HUES6 (cell line): ENCODE results near the gene TMEM170B.

Experiments used
- H3K27ac ChIP-seq: 2 replicates; pipeline ENCODE4 v1.7.0; 2013; ENCODE audit warnings: low read depth, mild to moderate bottlenecking, low read length, inconsistent platforms
- H3K27me3 ChIP-seq: 2 replicates; pipeline ENCODE4 v1.6.1; 2013; ENCODE audit warnings: low read length; ENCODE audit not compliant: control insufficient read depth, insufficient read depth
- H3K36me3 ChIP-seq: 2 replicates; pipeline ENCODE4 v1.6.1; 2013; ENCODE audit warnings: low read length; ENCODE audit not compliant: control insufficient read depth, insufficient read depth
- H3K4me1 ChIP-seq: 2 replicates; pipeline ENCODE4 v1.6.1; 2013; ENCODE audit warnings: low read length; ENCODE audit not compliant: control insufficient read depth, insufficient read depth
- H3K4me3 ChIP-seq: 2 replicates; pipeline ENCODE4 v1.5.1; 2013; ENCODE audit warnings: low read depth, low read length
- H3K9ac ChIP-seq: one replicate; pipeline ENCODE4 v1.6.1; 2013; ENCODE audit warnings: mild to moderate bottlenecking, low read length
- H3K9me3 ChIP-seq: 2 replicates; pipeline ENCODE4 v1.6.1; 2013; ENCODE audit warnings: low read depth, low read length; ENCODE audit not compliant: control insufficient read depth, insufficient read depth

The TMEM170B gene

GRCh38 chr6:11606332-11606731 is 68.8 kb downstream of the TMEM170B start:
- no peak overlapping the region for H3K27ac ChIP-seq
- H3K4me1 ChIP-seq: peaks cover 25% of the 10 kb centered on the region
- no peak overlapping the region for H3K4me3 ChIP-seq

GRCh38 chr6:11607383-11607782 is 69.8 kb downstream of the TMEM170B start:
- H3K4me1 ChIP-seq: peaks cover 16% of the 10 kb centered on the region
- H3K27me3 ChIP-seq: no peaks in the 10 kb centered on the region
- H3K9ac ChIP-seq: no peak overlapping the region
- H3K36me3 ChIP-seq: no peaks in the 10 kb centered on the region
- no peaks in the 10 kb centered on the region for H3K9me3 ChIP-seq
- H3K4me3 ChIP-seq: no peak overlapping the region
- H3K27ac ChIP-seq: no peak overlapping the region

More at GRCh38 chr6:11606332-11606731, 68.8 kb downstream of the TMEM170B start:
- H3K36me3 ChIP-seq: no peaks in the 10 kb centered on the region
- no peaks in the 10 kb centered on the region for H3K9me3 ChIP-seq
- H3K27me3 ChIP-seq: no peaks in the 10 kb centered on the region
- no peak overlapping the region for H3K9ac ChIP-seq

- H3K27ac ChIP-seq: peak overlapping the region; percentile 51; the same call in 1 of the 2 replicates
- no peak overlapping the region for H3K9ac ChIP-seq
- H3K36me3 ChIP-seq: no peaks in the 10 kb centered on the region
- no peaks in the 10 kb centered on the region for H3K27me3 ChIP-seq
- no peaks in the 10 kb centered on the region for H3K9me3 ChIP-seq
- no peak overlapping the region for H3K4me3 ChIP-seq
- H3K4me1 ChIP-seq: peaks cover 12% of the 10 kb centered on the region; the same call in 1 of the 2 replicates
Measured at GRCh38 chr6:11608600-11609323, 71.2 kb downstream of the TMEM170B start.

- Histone ChIP-seq H3K27ac (peak overlapping the region; percentile 51; the same call in 1 of the 2 replicates), H3K4me3 (no peak overlapping the region), H3K9ac (peak overlapping the region; percentile 9)
Measured at GRCh38 chr6:11609324-11610071, 71.9 kb downstream of the TMEM170B start.

GRCh38 chr6:11613336-11613735 is 75.8 kb downstream of the TMEM170B start:
- Histone ChIP-seq H3K27ac (no peak overlapping the region), H3K27me3 (no peaks in the 10 kb centered on the region), H3K4me1 (peaks cover 12% of the 10 kb centered on the region; the same call in 1 of the 2 replicates), H3K9ac (no peak overlapping the region), H3K4me3 (no peak overlapping the region), H3K36me3 (no peaks in the 10 kb centered on the region), H3K9me3 (no peaks in the 10 kb centered on the region)

More at GRCh38 chr6:11609324-11610071, 71.9 kb downstream of the TMEM170B start:
- H3K9me3 ChIP-seq: no peaks in the 10 kb centered on the region
- peaks cover 12% of the 10 kb centered on the region; the same call in 1 of the 2 replicates for H3K4me1 ChIP-seq
- no peaks in the 10 kb centered on the region for H3K36me3 ChIP-seq
- no peaks in the 10 kb centered on the region for H3K27me3 ChIP-seq

GRCh38 chr6:11613858-11614257 is 76.3 kb downstream of the TMEM170B start:
- H3K9ac ChIP-seq: no peak overlapping the region
- H3K4me1 ChIP-seq: peaks cover 10% of the 10 kb centered on the region; the same call in 1 of the 2 replicates
- no peaks in the 10 kb centered on the region for H3K36me3 ChIP-seq
- no peak overlapping the region for H3K27ac ChIP-seq
- no peaks in the 10 kb centered on the region for H3K9me3 ChIP-seq
- H3K27me3 ChIP-seq: no peaks in the 10 kb centered on the region
- no peak overlapping the region for H3K4me3 ChIP-seq

- H3K4me1 ChIP-seq: peaks cover 2% of the 10 kb centered on the region; the same call in 1 of the 2 replicates
- H3K27me3 ChIP-seq: no peaks in the 10 kb centered on the region
- H3K36me3 ChIP-seq: no peaks in the 10 kb centered on the region
- no peak overlapping the region for H3K27ac ChIP-seq
- no peaks in the 10 kb centered on the region for H3K9me3 ChIP-seq
- H3K4me3 ChIP-seq: no peak overlapping the region
- H3K9ac ChIP-seq: no peak overlapping the region
Measured at GRCh38 chr6:11614534-11615213, 77.1 kb downstream of the TMEM170B start.

GRCh38 chr6:11615214-11615602 is 77.7 kb downstream of the TMEM170B start:
- Histone ChIP-seq H3K27me3 (no peaks in the 10 kb centered on the region), H3K9ac (no peak overlapping the region), H3K36me3 (no peaks in the 10 kb centered on the region), H3K9me3 (no peaks in the 10 kb centered on the region), H3K4me3 (no peak overlapping the region), H3K27ac (no peak overlapping the region), H3K4me1 (no peaks in the 10 kb centered on the region)

- no peak overlapping the region for H3K9ac ChIP-seq
- no peaks in the 10 kb centered on the region for H3K27me3 ChIP-seq
- H3K4me3 ChIP-seq: no peak overlapping the region
- H3K9me3 ChIP-seq: no peaks in the 10 kb centered on the region
- H3K27ac ChIP-seq: no peak overlapping the region
- H3K36me3 ChIP-seq: no peaks in the 10 kb centered on the region
- H3K4me1 ChIP-seq: no peaks in the 10 kb centered on the region
Measured at GRCh38 chr6:11616200-11616611, 78.7 kb downstream of the TMEM170B start.

- no peak overlapping the region for H3K27ac ChIP-seq
- no peaks in the 10 kb centered on the region for H3K36me3 ChIP-seq
- H3K9me3 ChIP-seq: no peaks in the 10 kb centered on the region
- no peak overlapping the region for H3K9ac ChIP-seq
- H3K27me3 ChIP-seq: no peaks in the 10 kb centered on the region
- H3K4me3 ChIP-seq: no peak overlapping the region
- H3K4me1 ChIP-seq: no peaks in the 10 kb centered on the region
Measured at GRCh38 chr6:11618533-11618932, 81.0 kb downstream of the TMEM170B start.

GRCh38 chr6:11621119-11621518 is 83.6 kb downstream of the TMEM170B start:
- no peaks in the 10 kb centered on the region for H3K36me3 ChIP-seq
- no peak overlapping the region for H3K27ac ChIP-seq
- no peaks in the 10 kb centered on the region for H3K4me1 ChIP-seq
- no peak overlapping the region for H3K4me3 ChIP-seq
- no peaks in the 10 kb centered on the region for H3K9me3 ChIP-seq
- no peak overlapping the region for H3K9ac ChIP-seq
- no peaks in the 10 kb centered on the region for H3K27me3 ChIP-seq
